GM18907 (cell line): ENCODE measurements around the gene ETAA1.
A peak's percentile ranks its signal among the peaks of the same experiment; 100 is the strongest.

ENCODE experiments used
- ATAC-seq: cut with Tn5 transposase; IDR thresholded peaks from one replicate; pipeline ENCODE4 v1.9.1; 2021; ENCODE audit warnings: mild to moderate bottlenecking, moderate library complexity; ENCODE audit not compliant: unreplicated experiment

The ETAA1 gene

DNA sequence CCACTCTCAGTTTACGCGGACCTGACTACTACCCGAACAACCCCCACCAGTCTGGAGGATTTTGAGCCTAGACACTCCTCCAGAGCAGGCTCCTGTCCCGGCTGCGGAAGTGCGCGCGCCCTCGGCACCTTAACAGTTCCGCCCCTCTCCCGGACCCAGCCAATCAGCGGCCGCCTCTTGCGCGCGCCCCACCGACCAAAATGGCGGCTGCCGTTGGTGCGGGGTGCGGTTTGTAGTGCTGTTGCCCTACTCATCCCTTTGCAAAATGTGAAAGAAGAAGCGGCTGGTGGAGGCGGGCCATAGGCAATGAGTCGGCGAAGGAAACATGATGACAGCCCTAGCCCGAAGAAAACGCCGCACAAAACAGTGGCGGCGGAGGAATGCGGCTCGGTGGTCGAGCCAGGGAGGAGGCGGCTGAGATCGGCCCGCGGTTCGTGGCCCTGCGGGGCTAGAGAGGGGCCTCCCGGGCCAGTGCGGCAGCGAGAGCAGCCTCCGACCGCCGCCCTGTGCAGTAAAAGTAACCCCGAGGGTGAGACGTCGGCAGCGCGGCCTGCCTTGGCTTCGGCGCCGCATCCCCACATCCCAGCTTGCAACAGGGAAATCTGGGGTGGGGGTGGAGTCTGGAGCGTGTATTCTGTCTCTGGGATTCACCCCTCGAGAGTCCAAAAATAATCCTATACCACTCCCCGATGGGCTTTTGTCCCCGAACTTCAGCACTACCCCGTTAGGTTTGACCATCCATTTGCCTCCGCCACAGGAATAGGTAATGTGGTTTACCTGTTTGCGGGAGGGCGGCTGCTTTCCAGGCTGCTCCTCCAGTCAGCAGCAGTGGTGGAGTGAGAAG is at the start of gene ETAA1:
TSS of gene ETAA1 (plus strand) at position 191 of the 844 bp plus-strand sequence. CDS start at position 307, 116 bp downstream.
- ATAC-seq, result peak; percentile 99

DNA sequence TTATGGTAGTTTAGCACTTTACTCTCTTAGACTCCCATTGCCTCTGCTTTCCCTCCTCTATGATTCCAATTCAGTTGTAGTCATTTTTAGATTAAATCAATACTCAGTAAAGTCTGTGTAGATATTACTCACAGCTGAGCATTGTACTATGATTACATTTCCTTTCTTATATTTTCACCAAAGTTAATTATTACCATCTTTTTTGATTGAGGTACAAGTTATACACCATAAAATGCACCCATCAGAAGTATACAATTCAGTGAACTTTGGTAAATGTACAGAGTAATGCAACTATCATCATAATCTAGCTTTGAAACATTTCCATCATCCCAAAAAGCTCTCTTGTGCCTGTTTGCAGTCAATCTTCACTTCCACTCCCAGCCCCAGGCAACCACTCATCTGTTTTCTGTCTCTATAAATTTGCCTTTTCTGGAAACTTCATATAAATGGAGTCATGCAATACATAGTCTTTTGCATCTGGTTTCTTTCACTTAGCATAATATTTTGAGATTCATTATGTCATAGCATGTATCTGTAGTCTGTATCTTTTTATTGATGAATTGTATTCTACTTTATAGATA is 30.2 kb upstream of the ETAA1 start:
- no peak for ATAC-seq

DNA sequence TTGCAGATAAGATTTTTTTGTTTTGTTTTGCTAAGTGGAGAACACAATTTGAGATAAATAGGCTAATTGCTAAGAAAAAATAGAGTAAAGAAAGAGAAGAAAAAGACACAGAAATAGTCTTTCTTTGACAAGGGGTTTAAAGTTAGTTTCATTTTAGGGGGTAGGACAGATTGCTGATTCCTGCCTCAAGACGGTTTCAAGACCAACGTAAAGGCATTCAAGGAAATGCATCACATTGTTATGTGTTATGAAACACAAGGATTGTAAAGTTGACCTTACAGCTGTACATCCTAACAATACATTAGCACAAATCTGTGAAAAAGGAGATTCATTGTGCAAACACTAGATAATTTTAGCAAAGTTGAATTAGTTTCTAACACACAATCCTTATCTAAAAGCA is 22.7 kb upstream of the ETAA1 start:
- no peak for ATAC-seq

DNA sequence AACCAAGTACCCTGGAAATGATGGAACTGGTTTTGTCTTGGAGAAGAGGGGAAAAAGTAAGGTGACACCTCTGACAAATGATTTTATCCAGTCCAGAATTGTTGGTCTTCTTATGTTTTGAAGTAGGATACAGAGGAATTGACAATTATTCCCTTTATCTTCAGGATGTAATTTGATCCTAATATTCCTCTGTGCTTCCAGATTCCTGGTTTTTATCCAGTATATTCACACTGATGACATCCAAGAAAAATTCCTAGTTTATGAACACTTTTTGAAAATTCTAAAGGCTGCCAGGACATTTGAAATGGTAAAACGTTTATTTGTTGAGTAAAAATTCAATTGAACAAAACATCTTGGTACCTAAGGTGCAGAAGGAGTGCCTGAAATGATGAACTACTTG is 22.2 kb upstream of the ETAA1 start:
- ATAC-seq, result no peak

DNA sequence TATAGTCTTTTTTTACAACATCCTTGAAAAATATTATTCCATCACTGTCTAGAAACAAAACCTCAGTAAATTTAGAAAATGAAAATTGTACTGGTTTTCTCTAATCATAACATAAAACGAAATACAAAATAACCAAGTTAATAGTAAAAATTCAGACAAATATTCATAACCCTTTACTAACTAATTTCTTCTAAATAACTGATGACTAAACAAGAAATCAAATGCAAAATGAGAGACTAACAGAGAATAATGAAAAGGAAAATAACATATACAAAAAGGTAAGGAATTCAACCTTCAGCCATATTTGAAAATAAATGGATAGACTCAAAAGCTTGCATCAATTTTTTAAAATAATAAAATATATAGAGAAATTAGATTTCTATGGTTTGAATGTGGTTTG is 18.6 kb upstream of the ETAA1 start:
- no peak for ATAC-seq

DNA sequence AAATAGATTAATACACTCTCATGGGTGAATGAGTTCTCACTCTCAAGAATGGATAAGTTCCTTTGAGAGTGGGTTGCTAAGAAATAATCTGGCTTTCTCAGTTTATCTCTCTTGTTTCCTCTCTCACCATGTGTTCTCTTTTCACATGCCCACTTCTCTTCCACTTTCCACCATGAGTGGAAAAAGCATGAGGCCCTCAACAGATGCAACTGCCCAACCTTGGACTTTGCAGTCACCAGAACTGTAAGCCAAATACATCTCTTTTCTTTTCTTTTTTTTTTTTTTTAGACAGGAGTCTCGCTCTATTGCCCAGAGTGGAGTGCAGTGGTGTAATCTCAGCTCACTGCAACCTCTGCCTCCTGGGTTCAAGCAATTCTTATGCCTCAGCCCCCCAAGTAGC is 18.1 kb upstream of the ETAA1 start:
- ATAC-seq, result no peak

DNA sequence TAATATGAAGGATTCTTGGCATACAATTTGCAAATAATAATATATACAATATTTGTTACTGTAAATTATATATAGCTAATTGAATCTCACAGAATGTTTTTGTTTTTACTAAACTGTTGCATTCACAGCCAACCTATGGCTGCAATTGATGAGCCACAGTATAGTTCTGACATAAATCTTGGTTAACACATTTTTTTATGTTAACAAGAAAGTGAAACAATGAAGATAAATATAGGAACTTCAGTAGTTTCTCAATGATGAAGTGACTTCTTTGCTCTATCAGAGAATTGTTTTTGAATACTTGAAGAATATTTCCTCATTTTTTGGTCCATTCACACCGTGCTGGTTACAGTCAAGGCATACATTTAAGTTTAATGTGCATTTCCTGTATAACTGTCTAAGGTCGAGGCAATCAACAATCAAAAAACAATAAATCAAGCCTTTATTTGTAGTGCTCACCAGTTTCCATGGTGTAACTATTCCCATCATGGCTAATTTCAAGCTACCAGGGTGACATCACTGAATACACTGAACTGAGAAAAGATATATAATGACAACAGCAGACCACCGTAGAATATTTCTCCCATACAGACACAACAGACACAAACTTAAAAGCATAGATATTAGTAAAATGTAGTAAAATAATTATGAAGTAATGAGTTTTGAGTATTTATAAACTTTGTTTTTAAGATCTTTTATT is 12.9 kb upstream of the ETAA1 start:
- no peak for ATAC-seq

DNA sequence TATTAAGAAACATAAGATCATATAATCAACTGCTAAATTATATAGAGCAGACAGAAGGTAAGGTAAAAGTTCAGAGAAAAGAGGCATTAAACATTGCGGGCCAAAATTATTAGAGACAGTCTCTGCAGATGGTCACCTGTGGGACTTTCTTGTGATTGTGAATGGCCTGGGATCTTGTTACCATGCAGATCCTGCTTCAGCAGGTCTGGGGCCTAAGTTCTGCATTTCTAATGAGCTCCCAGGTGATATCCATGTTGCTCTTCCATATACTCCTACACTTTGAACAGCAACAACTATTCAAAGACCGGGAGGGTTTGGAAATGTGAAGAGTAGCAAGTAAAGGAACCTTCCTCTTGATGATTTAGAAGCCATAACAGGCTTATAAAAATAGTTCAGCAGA is 8.5 kb upstream of the ETAA1 start:
- no peak for ATAC-seq

DNA sequence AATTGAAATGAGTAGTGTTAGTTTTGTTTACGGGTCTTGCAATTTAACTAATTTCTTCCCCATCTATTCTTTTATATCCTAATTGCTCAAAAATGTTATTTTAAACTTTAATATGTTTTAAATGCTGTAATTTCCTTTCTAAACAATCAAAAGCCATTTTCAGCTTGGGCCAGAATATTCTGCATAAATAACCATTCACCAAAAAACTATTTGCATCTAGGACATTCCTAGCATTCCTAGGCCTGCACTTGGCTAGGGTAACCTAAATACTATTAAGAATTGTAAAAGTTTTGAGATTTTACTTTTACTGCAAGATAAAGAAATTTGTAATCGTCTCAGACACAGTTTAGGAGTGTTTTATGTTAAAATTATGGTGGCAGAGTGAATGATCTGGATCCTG is 7.8 kb upstream of the ETAA1 start:
- no peak for ATAC-seq

DNA sequence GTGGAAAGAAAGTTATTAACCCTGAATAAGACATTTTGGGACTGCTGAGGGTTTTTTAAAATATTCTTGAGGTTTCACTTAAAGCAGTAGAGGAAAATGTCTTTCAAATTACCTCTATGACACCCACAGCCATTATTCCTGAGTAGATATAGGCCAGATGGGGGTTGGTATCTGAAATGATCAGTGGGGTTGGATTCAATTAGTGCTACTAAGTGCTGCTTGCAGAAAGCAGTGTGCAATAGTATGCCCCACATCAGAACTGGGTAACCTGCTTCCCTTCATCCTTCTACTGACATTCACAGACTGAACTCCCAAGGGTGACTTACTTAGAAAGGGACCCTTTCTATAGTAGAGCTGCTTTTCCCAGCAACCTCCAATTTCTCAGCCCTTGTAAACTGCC is 7.3 kb upstream of the ETAA1 start:
- ATAC-seq, result no peak

DNA sequence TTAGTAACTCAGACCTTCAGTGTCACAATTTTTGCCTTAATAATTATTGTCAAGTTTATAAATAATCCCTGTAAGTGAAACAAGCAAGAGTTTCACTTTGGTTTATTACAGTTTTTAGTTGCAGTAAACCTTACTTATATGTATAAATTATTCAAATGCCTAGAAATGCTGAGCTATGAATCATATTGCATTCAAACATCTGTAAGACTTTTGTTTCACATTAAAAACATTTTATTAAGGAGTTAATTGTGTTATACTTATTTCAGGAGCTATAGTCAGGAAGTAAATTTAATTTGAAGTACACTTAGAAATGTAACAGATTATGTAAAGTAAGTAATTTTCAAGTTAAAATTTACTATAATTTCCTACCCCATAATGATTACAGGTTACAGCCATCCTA is 3.9 kb upstream of the ETAA1 start:
- no peak for ATAC-seq

DNA sequence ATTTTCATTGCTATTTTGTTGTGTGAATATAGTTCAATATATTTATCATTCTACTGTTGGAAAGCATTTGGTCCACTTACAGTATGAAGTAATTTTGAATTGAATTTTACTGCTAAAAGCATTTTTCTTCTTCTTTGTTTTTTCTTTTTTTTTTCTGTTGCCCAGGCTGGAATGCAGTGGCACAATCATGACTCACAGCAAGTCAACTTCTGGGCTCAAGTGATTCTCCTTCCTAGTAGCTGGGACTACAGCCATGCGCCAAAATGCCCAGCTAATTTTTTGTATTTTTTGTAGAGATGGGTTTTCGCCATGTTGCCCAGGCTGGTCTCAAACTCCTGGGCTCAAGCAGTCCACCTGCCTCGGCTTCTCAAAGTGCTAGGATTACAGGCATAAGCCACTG is 2.4 kb upstream of the ETAA1 start:
- no peak for ATAC-seq

DNA sequence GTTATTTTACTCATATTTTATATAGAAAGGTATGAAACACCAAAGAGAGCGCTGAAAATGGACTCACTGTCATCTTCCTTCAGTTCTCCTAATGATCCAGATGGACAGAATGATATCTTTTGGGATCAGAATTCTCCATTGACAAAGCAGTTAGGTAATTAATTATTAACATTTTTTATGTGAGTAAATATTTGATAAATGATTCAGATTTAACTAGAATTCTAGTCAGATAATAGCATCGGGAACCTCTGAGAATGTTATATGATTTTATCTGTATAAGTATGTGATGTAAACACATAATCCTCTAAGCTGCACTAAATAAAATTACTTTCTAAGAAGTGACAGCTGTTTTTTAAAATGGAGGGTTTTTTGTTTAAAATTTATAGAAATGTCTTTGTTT is 2.0 kb downstream of the ETAA1 start:
- no peak for ATAC-seq

DNA sequence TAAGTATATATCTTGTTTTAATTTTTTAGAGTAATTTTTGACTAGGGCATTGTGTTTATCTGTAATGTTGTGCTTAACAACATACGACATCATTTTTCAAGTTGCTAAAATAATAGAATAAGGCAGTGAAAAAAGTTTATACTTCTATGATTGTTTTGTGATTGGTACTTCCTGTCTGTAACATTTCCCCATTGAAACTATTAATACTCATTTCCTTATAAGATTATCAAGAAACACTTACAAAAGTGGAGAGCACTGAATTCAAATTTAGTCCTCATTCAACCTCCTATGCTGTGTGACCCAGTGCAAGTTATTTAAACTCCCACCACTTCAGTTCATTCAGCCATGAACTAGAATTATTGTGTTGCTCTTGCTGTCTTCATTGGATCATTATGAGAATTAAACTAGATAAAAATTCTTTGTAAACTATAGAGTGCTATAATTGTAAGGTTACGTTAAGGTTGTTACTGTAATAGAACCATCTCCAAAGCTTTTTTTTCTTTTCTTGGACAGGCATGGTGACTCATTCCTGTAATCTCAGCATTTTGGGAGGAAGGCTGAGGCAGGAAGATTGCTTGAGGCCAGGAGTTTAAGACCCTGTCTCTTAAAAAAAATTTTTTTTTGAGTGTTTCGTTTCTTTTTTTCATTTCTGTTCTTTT is 2.8 kb downstream of the ETAA1 start:
- no peak for ATAC-seq

DNA sequence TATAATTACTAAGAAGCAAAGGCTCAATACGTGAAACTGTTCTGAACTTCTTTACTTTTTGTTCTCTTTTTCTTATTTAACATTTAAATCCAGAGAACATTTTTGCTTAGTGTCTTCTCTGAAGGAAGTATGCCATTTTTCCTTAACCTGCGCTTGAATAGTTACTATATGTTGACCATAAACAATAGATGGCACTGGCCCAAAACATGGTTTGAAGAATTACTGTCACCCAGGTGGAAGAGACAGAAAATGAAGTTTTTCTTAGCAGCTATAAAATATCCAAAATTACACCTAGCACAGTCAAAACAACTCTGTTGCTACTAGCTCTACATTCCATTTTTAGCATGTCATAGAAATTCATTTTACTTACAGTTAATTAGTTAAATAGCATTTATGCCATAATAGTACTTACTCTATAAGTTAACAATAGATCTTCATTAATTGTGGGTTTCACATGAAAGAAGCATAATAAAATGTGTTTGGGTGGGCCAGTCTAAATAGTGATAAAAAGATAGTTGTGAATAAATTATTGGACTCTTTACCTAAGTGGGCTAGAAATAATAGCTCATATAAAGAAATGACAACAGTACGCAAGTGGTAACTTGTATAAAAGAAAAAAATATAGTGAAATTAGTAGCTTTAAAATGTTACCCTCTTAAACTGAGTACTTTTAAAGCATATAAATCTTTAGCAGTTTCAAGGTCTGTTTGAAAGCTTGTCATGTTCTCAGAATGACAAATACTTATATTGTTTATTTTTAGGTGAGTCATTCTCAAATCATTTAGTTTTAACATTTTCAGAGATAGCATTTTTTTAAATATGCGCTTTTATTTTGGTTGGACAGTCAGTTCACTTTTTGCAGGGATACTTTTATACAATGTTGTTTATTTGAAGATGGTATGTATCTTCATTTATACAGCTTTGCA is 3.7 kb downstream of the ETAA1 start:
- no peak for ATAC-seq

DNA sequence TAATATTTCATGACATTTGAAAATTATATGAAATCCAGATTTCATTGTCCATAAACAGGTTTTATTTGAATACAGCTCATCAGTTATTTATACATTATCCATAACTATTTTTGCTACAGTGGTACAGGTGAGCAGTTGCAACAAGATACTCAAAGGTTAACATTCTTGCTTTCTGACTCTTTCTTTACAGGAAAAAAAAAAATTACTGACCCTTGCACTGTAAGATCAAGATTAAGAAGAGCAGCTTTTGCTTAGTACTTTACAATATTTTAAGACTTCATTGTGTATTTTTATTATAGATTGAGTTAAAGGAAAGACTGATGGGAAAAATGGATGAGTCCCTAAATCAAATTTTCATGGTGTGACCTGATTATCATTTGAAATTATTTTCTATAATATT is 11.2 kb downstream of the ETAA1 start:
- no peak for ATAC-seq

DNA sequence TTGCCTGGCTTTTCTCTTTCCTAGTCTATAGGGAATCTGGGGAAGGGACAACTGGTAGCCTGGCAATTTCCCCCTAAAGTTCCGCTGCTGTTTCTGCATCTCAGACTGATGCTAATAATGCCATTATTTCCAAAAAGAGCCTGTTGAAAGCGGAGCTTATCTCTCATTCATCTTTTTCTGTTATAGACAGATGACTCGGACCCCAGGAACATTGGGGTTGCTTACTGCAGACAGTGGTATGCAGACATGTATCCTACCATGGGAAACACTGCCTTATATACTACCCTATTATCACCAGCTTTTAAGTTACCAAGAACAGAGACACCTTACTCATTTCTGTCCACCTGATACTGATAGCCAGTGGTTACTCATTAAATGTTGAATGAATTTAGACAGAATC is 15.3 kb downstream of the ETAA1 start:
- no peak for ATAC-seq

DNA sequence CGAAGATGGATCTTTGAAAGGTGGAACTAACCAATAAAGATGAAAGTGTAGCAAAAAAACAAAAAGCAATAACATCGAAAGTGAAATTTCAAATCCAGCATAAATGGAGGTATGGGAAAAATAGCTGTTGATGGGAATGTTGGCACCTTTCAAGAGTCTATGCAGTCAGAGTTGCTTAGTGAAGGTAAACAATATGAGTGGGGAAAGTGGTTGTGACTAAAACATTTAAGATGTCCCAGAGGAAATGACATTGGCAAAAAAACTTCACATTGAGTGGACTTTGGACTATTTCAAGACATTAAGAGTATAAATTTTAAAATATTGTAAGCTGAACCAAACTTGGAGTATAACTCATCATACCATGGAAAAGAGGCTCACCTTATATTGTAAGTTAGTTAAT is 17.7 kb downstream of the ETAA1 start:
- no peak for ATAC-seq

DNA sequence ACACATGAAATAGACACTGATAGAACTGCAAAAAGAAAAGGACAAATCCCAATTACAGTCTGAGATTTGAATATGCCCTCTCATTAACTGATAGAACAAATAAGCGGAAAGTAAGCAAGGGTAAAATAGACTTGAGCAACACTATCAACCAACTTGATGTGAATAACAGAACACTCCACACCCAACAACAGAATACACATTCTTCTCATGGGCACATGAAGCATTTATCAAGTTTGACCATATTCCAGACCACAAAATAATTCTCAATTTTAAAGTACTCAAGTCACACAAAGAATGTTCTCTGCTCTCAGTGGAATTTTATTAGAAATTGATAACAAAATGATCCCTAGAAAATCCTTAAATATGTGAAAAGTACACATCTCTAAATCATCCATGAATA is 19.0 kb downstream of the ETAA1 start:
- ATAC-seq, result no peak

DNA sequence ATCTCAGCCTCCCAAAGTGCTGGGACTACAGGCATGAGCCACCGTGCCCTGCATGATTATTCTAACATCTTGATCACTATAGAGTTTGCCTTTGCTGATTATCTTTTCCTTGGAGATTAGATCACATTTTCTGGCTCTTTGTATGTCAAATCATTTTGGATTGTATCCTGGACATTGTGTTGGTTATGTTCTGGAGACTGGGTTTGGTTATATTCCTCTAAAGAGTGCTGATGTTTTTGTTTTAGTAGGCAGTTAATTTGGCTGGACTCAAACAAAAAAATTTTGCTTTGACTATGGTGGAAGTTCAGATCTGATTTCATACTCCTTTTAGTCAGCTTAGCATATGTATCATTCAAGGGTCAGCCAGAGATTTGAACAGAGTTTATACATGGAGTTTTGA is 26.4 kb downstream of the ETAA1 start:
- no peak for ATAC-seq

DNA sequence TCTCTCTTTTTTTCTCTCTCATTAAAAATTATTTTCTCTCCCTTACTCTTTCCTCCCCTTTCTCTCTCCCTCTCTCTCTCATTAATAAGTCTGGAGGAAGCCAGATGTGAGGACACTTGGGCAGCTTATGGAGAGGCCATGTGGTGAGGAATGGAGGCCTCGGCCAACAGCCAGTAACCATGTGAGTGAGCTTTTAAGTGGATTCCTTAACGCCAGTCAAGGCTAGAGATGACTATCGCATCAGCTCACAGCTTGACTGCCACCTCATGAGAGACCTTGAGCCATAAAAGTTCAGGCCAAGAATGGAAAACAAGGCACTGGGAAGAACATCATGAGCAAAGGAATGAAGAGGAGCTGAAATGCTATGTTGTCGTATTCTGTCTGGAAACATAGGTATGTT is 39.1 kb downstream of the ETAA1 start:
- ATAC-seq, result no peak
